GM18520 (cell line): ENCODE results near the gene TUBB4B.

Source experiments
- ATAC-seq: cut with Tn5 transposase; IDR thresholded peaks from one replicate; pipeline ENCODE4 v1.9.1; 2021; ENCODE audit not compliant: unreplicated experiment

The TUBB4B gene

DNA sequence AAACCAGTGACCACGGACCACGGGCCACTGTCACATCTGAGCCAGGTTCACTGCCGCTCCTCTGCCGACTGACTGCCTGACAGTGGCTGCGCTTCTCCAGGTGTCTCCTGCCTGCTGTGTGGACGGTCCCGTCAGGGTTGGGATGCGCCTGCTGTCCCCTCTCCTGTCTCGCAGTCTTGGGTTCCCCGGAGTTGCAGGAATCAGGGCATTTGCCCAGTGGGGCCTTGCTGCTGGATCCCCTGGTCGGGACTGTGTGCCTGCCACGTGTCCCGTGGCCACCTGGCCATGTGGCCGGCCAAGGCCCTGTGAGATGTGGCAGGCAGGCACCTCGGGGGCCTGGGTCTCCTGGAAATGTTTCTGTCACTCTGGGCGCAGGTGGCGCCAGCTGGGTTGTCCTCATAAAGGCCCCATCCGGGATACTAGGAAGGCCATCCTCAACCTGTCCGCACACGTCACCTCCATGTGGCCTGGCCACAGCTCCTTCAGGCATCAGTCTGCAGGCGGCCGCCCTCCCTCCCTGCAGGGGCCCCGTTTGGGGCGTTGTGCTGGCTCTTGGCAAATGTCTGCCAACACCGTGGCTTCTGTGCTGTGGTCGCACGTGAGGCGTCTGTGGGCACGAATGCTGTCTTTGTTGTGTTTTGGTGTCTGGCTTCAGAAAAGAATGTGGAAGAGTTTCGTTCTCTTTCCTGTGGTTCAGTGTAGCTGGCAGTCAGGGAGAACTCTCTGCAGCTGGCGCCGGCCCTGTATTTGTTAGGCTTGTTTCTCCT is 30.0 kb downstream of the TUBB4B start:
- no peak for ATAC-seq

DNA sequence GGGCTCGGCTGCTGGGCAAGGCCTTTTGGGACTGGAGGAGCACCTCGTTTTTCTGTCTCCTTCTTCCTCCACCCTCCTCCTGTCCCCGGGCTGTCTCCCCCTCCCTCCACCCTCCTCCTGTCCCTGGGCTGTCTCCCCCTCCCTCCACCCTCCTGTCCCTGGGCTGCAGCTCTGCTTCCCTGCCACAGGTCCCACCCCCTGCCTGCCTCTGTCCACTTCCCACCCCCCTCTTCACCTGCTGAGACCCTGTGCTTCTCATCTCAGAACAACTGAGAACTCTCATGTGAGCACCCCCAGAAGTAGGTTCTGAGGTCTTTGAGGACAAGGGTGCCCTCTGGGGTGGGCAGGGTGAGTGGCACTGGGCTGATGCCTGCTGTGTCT is 30.6 kb downstream of the TUBB4B start:
- ATAC-seq, result no peak

DNA sequence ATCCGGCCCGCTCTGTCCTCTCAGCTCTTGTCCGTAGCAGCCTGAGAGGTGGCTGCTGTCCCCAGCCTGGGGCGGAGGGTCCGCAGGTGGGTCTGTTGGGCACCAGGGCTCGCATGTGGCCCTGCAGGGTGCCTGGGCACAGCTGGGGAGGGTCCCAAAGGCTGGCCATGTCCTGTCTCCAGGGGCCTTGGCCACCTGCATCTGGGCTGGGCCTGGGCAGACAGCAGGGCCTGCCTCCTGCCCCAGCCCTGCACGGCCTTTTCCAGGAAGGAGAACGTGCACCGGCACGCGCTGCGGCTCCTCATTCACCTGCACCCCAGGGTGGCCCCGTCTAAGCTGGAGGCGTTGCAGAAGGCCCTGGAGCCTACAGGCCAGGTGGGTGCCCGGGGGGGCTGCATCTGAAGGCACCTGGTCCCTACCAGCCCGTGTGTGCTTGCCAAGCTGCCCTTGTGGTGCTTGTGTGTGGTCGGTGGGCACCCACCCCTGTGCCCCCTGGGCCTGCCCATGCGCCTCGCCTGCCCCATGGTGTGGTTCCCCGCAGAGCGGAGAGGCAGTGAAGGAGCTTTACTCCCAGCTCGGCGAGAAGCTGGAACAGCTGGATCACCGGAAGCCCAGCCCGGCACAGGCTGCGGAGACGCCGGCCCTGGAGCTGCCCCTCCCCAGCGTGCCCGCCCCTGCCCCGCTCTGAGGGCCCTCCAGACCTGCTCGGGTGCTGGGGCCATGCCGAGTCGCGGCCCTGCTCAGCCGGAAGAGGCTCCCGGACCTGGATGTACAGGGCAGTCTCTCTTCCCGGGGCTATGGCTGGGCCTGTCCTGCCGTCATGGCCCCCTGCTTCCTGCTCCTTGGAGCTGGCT is 31.4 kb downstream of the TUBB4B start:
- ATAC-seq, result no peak

DNA sequence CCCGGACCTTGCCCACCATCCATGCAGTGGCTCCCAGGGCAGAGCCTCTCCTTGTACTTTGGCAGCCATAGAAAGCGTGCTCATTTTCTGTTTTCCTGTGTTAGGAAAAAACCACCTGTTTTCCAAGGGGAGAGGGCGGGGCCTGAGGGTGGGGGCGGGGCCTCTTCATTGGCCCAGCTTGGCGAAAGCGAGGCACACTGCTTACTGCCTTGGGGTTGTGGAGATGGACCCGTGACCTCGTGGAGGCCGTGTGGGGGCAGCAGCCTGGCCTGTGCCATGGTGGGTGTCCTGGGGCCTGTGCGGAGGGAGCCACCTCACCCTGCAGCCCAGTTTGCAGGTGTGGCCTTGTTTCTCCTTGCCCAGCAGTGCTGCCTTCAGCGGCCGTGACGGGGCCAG is 32.0 kb downstream of the TUBB4B start:
- ATAC-seq, result no peak

DNA sequence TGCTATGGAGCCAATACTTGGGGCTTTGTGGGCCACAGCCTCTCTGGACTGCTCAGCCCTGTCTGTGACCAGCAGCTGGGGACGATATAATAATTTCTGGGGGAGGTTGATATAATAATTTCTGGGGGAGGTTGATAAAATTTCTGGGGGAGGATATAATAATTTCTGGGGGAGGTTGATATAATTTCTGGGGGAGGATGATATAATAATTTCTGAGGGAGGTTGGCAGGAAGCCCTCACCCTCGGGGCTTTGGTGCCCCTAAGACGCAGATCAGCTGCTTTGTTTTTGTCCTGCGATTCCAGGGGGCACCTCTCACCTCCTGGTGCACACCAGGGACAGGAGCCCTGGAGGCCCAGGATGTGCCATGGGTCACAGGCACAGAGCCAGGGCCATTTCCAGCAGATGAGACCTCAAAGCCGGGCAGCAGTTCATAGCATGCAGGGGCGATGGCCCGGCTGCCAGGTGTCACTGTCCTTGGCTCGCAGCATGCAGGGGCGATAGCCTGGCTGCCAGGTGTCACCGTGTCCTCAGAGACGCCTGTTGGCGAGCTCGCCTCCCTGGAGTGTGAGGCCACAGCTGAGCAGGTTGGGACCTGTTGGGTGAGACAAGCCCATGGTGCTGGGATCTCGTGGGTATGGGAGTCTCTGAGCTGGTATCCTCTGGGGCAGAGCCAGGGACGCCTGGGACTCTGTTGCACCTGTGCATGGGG is 32.7 kb downstream of the TUBB4B start:
- ATAC-seq, result no peak

DNA sequence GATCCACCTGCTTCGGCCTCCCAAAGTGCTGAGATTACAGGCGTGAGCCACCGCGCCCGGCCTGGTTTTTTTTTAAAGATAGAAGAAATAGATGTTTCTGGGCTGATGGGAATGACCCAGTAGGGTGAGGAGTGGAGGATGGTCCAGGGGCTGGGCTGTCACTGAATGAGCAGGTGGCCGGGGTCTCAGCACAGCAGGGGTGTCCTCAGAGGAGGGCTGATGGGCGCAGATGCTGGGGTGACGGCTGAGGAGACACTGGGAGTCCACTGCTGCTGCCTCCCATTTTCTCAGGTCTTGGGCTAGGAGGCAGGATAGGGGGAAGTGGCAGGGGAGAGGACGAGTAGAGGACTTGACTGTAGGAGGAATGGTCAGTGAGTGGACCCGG is 34.1 kb downstream of the TUBB4B start:
- ATAC-seq, result no peak

DNA sequence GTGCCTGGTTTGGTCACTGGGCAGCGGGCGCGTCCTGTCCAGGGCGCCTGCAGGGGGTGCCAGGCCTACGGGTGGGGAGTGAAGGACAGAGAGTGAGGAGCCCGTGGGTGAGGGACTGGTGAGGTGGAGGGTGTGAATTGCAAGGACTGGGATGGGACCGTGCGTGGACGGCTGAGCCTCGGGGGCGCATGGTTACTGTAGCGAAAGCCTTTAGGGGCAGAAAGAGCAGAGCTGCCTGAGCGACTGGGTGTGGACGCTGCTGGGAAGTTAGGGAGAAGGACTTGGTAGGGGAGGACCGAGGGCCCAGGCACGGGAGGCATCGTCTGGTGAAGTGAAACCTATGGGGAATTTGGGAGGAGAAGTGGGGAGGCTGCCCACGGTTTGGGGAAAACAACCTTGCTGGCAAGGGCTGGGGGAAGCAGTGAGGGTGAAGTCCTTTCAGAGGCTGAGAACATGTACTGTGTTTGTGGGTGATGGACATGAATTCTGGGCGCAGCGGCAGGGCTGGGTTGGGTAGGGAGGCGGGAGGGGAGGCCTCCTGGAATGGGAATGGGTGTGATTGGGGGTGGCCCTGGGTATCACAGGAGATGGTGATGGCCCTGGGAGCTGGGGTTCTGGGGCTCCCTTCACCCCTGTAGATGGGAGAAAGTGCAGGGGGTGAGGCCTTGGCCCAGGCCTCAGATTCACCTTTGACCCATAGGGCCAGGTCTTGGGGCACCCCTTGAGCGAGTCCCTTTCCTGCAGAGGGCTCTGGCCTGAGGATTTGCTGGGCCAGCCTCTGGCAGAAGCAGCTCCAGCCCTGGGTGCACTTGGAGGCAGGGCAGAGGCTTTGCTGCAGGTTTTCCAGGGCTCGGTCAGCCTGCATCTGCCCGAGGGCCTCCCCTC is 34.7 kb downstream of the TUBB4B start:
- no peak for ATAC-seq

DNA sequence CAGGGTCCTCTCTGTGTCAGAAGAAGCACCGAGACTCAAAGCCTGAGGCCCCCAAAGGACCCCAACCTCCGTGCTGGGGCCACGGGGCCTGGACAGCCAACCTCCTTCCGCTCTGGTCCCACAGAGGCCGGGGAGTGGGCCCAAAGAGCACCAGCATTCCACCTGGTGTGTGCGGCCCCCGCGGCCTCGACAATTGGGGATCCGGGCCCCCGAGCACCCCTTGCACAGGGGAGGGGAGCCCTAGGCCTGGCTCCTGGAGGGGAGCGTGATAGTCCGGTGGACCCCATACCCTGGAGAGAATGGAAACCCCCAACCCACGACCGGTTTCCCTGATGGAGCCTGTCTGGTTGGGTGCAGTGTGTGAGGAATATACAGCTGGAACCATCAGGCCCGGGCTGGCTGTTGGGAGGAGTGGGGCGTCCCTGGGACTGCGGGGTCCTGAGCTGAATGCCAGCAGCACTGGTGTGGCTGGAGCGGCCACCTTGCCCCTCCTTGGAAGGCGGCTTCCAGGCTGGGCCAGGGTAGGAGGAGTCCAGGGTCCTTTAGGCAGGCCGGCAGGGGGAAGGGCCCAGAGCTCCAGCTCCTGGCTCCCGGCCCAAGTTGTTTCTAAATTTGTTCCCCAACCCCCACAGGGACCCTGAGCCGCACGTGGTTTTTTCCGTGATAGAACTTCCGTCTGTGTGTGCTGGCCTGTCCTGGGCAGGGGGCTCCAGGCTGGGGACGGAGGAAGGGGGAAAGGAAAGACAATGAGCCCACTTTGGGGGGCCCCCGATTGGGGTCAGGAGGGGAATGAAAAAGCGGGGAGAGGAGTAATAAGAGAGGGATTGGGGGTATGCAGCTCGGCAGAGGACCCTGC is 35.6 kb downstream of the TUBB4B start:
- no peak for ATAC-seq

DNA sequence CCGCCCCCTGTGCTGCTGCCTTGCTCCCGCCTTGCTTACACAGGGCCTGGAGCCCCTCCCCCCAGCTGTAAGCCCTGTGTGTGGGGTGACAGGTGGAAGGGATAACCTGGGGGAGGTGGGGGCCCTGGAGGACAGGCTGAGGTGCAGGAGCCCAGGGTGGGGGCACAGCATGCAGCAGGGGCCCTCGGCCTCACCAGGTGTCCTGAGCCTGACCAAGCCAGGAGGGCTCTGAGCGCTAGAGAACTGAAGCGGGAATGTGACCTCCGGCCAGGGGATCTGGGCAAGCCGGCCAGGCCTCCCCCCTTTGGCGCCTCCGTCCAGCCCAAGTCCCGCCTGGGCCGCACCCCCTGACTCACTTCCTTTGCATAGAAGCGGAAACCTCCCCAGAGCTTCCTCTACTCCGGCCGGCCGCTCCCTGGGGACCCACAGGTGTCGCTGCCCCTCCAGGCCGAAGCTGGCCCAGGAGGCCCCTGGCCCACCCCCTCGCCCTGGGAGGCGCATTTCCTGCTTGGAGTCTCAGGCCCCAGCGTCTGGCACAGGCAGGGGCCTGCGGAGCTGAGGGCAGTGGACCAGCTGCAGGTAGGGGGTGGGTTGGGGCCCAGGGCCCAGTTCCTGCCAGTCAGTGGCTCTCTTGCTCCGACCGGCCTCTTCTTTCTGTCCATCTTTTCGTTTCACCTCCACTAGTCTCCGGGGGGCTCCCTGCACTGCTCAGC is 36.4 kb downstream of the TUBB4B start, which contains the start of gene TOR4A:
Gene TOR4A, plus strand, starts transcription at position 398 of the 713 bp plus-strand sequence. CDS start 964 bp downstream, outside the sequence.
- ATAC-seq, result peak; percentile 66

DNA sequence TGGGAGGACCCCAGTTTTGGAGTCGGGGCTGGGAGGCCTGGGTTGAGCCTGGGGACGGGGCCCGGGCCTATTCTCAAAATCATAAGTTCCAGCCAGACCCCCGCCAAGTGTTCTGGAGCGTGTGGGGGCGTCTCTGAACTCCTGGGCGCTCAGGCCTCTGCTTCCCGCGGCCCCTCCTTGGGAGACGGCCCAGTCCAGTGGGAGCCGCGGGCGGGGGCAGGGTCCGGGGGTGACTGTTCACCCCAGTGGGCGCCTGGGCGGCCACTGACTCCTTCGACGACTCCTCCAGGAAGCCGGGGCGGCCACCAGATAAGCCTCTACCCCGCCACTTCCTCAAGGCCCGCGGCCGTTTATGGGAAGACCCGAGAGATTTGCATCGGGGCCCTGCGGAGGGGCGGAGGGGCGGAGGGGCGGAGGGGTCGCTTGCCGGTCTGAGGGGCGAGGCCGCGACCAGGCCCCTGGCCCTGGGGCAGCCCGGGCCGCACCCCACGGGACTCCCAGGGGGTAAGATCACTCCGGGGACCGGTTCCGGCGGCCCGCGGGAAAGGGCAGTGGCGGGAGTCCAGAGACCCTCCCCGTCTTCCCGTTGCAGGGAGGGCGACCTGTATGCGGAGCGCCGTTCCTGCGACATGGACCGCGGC is 37.1 kb downstream of the TUBB4B start:
- no peak for ATAC-seq

DNA sequence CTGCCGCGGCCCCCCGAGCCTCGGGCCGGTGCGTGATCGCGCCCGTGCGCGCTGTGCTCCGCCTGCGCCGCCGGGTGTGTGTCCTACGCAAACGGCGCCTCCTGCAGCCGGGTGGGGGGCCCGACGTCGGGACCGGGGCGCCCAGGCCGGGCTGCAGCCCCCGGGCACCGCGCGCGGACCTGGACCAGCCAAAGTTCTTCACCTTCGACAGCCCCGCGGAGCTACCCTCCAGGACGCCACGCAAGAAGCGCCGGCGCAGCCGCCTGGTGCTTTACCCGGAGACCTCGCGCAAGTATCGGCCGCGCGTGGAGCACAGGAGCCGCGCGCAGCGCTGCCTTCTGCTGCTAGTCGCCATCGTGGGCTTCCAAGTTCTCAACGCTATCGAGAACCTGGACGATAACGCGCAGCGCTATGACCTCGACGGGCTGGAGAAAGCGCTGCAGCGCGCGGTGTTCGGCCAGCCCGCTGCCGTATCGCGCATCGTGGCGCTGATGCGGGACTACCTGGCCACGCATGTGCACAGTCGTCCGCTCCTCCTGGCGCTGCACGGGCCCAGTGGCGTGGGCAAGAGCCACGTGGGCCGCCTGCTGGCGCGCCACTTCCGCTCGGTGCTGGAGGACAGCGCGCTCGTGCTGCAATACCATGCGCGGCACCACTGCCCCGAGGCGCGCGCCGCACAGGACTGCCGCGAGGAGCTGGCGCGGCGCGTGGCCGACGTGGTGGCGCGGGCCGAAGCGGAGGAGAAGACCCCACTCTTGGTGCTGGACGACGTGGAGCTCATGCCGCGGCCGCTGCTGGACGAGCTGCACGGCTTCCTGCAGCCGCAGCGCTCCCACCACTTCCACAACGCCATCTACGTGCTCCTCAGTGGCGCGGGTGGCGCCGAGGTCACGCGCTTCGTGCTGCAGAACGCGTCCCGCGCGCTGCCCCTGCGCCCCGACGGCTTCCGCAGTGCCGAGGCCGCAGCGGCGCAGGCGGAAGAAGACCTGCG is 37.9 kb downstream of the TUBB4B start:
- ATAC-seq, result no peak

DNA sequence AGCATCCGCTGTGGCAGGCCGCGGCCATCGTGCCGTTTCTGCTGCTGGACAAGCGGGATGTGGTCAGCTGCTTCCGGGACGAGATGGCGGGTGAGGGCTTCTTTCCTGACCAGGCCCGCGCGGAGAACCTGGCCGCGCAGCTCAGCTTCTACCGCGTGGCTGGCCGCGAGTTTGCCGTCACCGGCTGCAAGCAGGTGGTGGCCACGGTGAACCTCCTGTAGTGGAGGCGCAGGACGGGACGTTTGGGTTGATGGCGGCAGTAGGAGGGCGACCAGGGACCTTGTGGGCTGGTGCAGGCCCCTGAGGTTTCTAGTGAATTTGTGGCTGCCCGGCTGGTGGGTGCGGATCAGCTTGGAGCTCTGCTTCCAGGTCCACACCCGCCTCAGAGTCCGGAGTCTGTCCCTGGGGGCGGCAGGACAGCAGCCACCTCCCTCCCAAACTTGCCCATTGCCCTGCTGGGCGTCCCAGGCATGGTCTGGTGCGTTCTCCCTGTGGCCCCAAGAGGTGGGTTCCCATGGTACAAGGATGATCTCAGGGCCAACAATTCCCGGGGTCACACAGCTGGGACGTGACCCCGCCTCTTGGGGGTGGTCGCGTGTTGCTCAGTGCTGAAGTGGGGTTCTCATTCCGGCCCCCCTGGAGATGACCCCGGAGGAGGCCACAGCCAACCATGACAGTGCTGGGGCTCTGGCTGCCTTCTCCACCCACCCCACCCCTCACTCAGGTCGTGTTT is 38.8 kb downstream of the TUBB4B start:
- no peak for ATAC-seq

DNA sequence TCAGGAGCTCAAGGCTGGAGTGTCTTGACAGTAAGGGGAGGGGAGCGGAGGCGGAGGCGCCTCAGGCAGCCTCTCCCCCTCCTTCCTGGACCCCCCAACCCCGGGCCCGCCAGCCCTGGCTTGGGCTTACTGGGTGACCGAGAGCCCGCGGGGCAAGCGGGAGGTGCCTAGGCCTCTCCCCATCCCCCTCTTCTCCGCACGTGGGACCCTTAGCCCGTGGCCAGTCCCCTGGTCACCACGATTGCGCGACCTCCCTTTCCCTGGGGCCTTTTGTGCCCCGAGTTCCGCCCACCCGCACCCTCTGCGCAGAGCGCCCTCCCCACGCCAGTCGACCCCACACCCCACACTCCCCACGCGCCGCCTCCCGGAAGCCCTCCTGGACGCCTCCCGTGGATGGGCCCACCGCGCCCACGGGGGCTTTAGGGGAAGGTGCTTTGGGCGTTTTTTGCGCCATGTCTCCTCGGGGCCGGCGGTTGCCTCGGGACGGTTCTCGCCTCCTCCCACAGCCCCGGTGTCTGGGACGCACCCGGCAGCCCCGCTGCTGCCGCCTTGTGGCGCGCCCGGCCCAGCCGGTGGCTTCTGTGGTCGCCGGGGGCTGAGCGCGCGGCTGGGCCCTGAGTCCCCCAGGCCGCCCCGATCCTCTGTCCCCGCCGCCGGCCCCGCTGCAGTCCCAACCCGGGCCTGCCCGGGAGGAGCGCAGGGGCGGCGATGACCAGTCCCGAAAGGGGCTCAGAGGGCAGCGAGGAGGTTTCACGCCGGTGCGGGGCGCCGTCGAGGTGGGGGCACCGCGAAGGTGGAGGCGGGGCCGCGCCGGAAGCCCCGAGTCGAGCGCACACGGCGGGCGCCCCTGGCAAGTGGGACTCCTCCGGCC is 39.6 kb downstream of the TUBB4B start:
- no peak for ATAC-seq

DNA sequence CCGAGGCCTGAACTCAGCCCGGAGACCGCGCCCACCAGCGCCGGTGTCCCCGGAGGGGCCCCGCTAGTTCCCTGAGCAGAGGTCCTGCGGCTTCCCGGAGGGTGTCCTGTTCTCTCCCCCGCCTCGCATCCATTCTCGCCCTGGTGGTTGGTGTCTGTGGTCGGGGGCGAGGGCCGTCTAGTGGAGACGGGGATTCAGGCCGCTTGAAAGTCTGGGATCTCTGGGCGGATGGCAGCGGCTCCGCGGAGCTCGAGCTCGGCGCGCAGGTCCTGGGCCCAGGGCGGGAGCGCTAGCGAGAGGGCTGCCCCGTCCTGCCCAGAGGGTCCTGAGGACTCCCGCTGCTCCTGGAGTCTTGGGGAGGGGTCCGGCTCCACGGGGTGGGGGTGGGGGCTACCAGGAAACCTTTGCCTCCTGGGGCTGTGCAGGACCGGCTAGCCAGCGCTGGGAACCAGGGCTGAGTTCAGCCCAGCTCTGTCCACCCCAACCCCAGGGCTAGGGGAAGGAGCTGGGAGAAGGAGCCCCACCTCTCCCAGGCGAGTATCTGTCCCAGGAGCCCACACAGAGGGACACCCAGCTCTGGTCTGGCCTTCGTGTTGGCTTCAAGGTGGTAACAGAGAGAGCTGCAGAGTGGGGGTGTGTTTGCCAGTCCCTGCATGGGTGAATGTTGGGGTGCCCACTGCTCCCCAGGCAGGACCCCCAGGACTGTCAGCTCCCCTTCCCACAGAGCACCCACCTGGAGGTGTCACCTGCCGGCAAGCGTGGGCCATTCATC is 40.4 kb downstream of the TUBB4B start:
- ATAC-seq, result no peak

DNA sequence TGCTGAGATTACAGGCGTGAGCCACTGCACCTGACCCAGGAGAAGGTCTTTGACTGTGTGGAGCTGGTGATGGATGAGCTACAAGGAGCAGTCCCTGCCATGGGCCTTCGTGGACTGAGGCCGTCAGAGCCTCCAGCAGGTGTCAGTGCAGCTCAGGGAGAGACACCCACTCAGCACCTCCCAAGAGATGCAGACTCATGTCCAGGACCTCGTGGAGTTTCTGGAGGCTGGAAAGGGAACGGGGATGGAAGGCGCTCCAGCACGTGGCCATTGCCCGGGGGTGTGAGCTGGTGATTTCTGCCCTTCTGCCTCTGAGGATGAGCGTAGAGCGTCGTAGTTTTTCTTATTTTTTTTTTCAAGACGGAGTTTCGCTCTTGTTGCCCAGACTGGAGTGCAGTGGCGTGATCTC is 45.9 kb downstream of the TUBB4B start:
- no peak for ATAC-seq
